IMR-90 (cell line): ENCODE results near the gene FAM53C. TPM values are rescaled to one million over a fixed set of nuclear protein-coding genes. Genes with fewer than 3 reads are reported as not detected.
A peak's percentile ranks its signal among the peaks of the same experiment; 100 is the strongest.

Source experiments
- ATAC-seq: fragments of 200-7000 bp; cut with Tn5 transposase; 2 replicates; pipeline ENCODE4 v1.9.1; 2020; ENCODE audit warnings: low read depth, mild to moderate bottlenecking, moderate library complexity
- BruUV-seq: library from RNA; stranded (reverse); fragments of 400-500 nt; replicated peaks from 2 replicates; lab custom pipeline; 2021; lab: Mats Ljungman, UMichigan
- CTCF ChIA-PET: fragments of 300-600 bp; formaldehyde crosslinking; extraction: SDS; loops from one replicate; lab custom pipeline; 2021; ENCODE audit warnings: antibody characterized with exemption; lab: Yijun Ruan, JAX
- POLR2A ChIA-PET: fragments of 300-600 bp; sonication (Branson Sonifier 250); formaldehyde crosslinking; loops from one replicate; lab custom pipeline; 2022; ENCODE audit warnings: antibody characterized with exemption; ENCODE audit not compliant: unreplicated experiment; lab: Charles Lee
- DNase-seq: peaks from one replicate; pipeline ENCODE4 v3.0.0; 2013
- H2AFZ ChIP-seq: replicated peaks from 2 replicates; pipeline ENCODE3; 2013; ENCODE audit warnings: low read length, mild to moderate bottlenecking; ENCODE audit not compliant: poor library complexity
- H2AK5ac ChIP-seq: 2 replicates; pipeline ENCODE4 v1.6.1; 2013; ENCODE audit warnings: low read depth, low read length, inconsistent platforms
- H2AK9ac ChIP-seq: replicated peaks from 2 replicates; pipeline ENCODE3; 2013; ENCODE audit warnings: mild to moderate bottlenecking, low read depth, low read length, moderate library complexity; ENCODE audit not compliant: poor library complexity
- H2BK120ac ChIP-seq: 2 replicates; pipeline ENCODE4 v1.6.1; 2013; ENCODE audit warnings: low read depth, low read length, inconsistent platforms
- H2BK15ac ChIP-seq: 3 replicates; pipeline ENCODE4 v1.6.1; 2013; ENCODE audit warnings: low read depth, low read length, inconsistent platforms
- H2BK20ac ChIP-seq: 2 replicates; pipeline ENCODE4 v1.6.1; 2013; ENCODE audit warnings: low read depth, mild to moderate bottlenecking, inconsistent platforms, low read length, moderate library complexity
- H2BK5ac ChIP-seq: 2 replicates; pipeline ENCODE4 v1.6.1; 2013; ENCODE audit warnings: mild to moderate bottlenecking, low read depth, low read length, inconsistent platforms; ENCODE audit not compliant: poor library complexity, severe bottlenecking
- H3K14ac ChIP-seq: replicated peaks from 2 replicates; pipeline ENCODE4 v1.6.1; 2013; ENCODE audit warnings: low read depth, low read length, inconsistent platforms
- H3K18ac ChIP-seq: 2 replicates; pipeline ENCODE4 v1.6.1; 2013; ENCODE audit warnings: low read depth, low read length, control low read depth
- H3K23ac ChIP-seq: 2 replicates; pipeline ENCODE4 v1.6.1; 2013; ENCODE audit warnings: low read depth, low read length, inconsistent platforms
- H3K27ac ChIP-seq: 2 replicates; pipeline ENCODE4 v1.5.1; 2013; ENCODE audit warnings: mild to moderate bottlenecking, control low read depth, low read length; ENCODE audit not compliant: insufficient read depth
- H3K27me3 ChIP-seq: 2 replicates; pipeline ENCODE4 v1.6.1; 2013; ENCODE audit warnings: low read length; ENCODE audit not compliant: control insufficient read depth, insufficient read depth
- H3K36me3 ChIP-seq: 2 replicates; pipeline ENCODE4 v1.6.1; 2013; ENCODE audit warnings: low read length, mixed read lengths; ENCODE audit not compliant: control insufficient read depth, insufficient read depth
- H3K4ac ChIP-seq: 2 replicates; pipeline ENCODE4 v1.6.1; 2013; ENCODE audit warnings: low read depth, low read length, inconsistent platforms
- H3K4me1 ChIP-seq: 2 replicates; pipeline ENCODE4 v1.6.1; 2013; ENCODE audit warnings: low read length, mixed read lengths; ENCODE audit not compliant: control insufficient read depth, insufficient read depth
- H3K4me2 ChIP-seq: 2 replicates; pipeline ENCODE4 v1.6.1; 2013; ENCODE audit warnings: low read depth, mild to moderate bottlenecking, control low read depth, low read length, moderate library complexity
- H3K4me3 ChIP-seq: 2 replicates; pipeline ENCODE4 v1.5.1; 2013; ENCODE audit warnings: low read depth, mild to moderate bottlenecking, control low read depth, low read length, moderate library complexity; ENCODE audit not compliant: insufficient read depth
- H3K56ac ChIP-seq: 2 replicates; pipeline ENCODE4 v1.6.1; 2013; ENCODE audit warnings: low read length, inconsistent platforms; ENCODE audit not compliant: insufficient read depth; ENCODE audit errors: extremely low read depth
- H3K79me1 ChIP-seq, 2 experiments: 2 replicates each; pipeline ENCODE4 v1.6.1; 2013; ENCODE audit warnings: low read length in 2 of 2, inconsistent platforms in 1 of 2, low read depth in 1 of 2
- H3K9ac ChIP-seq: 2 replicates; pipeline ENCODE4 v1.6.1; 2013; ENCODE audit warnings: low read depth, low read length, control low read depth
- H3K9me1 ChIP-seq: 2 replicates; pipeline ENCODE4 v1.6.1; 2013; ENCODE audit warnings: low read length, inconsistent platforms; ENCODE audit not compliant: insufficient read depth
- H3K9me3 ChIP-seq: 2 replicates; pipeline ENCODE4 v1.6.1; 2013; ENCODE audit warnings: low read length; ENCODE audit not compliant: control insufficient read depth, insufficient read depth
- H4K20me1 ChIP-seq: 2 replicates; pipeline ENCODE4 v1.6.1; 2013; ENCODE audit warnings: low read length, inconsistent platforms; ENCODE audit not compliant: insufficient read depth
- H4K5ac ChIP-seq: 2 replicates; pipeline ENCODE4 v1.6.1; 2013; ENCODE audit warnings: mild to moderate bottlenecking, low read depth, low read length, control low read depth
- H4K8ac ChIP-seq, 2 experiments: 2 replicates each; pipeline ENCODE4 v1.6.1; 2013; ENCODE audit warnings: low read depth in 2 of 2, low read length in 2 of 2, control low read depth in 1 of 2, inconsistent platforms in 1 of 2
- H4K91ac ChIP-seq: 2 replicates; pipeline ENCODE4 v1.6.1; 2013; ENCODE audit warnings: low read depth, low read length, inconsistent platforms; ENCODE audit not compliant: insufficient read depth
- BHLHE40 ChIP-seq: fragments of 150-350 bp; IDR thresholded peaks from 2 replicates; pipeline ENCODE4 v1.6.1; 2016; ENCODE audit warnings: mild to moderate bottlenecking, low read depth, low read length
- CEBPB ChIP-seq: IDR thresholded peaks from 2 replicates; pipeline ENCODE4 v1.6.1; 2012; ENCODE audit warnings: low read depth, low read length, improper control_type of control experiment
- CHD1 ChIP-seq: IDR thresholded peaks from 2 replicates; pipeline ENCODE4 v1.6.1; 2012; ENCODE audit warnings: low read depth, low read length, improper control_type of control experiment
- ELK1 ChIP-seq: fragments of 150-350 bp; IDR thresholded peaks from 2 replicates; pipeline ENCODE4 v1.6.1; 2016; ENCODE audit warnings: low read depth, mild to moderate bottlenecking, low read length, moderate library complexity, borderline replicate concordance
- FOS ChIP-seq: fragments of 150-350 bp; IDR thresholded peaks from 2 replicates; pipeline ENCODE4 v1.6.1; 2016; ENCODE audit warnings: low read depth, low read length
- MAZ ChIP-seq: IDR thresholded peaks from 2 replicates; pipeline ENCODE4 v1.6.1; 2012; ENCODE audit warnings: low read depth, mild to moderate bottlenecking, low read length, improper control_type of control experiment, moderate library complexity, borderline replicate concordance
- NFE2L2 ChIP-seq: fragments of 150-350 bp; IDR thresholded peaks from 2 replicates; pipeline ENCODE4 v1.6.1; 2016; ENCODE audit warnings: low read depth, mild to moderate bottlenecking, low read length
- RAD21 ChIP-seq: IDR thresholded peaks from 2 replicates; pipeline ENCODE4 v1.6.1; 2012; ENCODE audit warnings: low read length, improper control_type of control experiment
- RCOR1 ChIP-seq: IDR thresholded peaks from 2 replicates; pipeline ENCODE4 v1.6.1; 2012; ENCODE audit warnings: mild to moderate bottlenecking, low read length, improper control_type of control experiment; ENCODE audit not compliant: insufficient replicate concordance
- RFX5 ChIP-seq: IDR thresholded peaks from 2 replicates; pipeline ENCODE4 v1.8.0; 2012; ENCODE audit warnings: low read depth, mild to moderate bottlenecking, low read length, moderate library complexity
- SMC3 ChIP-seq: fragments of 150-350 bp; IDR thresholded peaks from 2 replicates; pipeline ENCODE4 v1.6.1; 2016; ENCODE audit warnings: low read depth, mild to moderate bottlenecking, antibody characterized with exemption, low read length, moderate library complexity
- USF2 ChIP-seq: fragments of 150-350 bp; IDR thresholded peaks from 2 replicates; pipeline ENCODE4 v1.6.1; 2017; ENCODE audit warnings: mild to moderate bottlenecking, antibody characterized with exemption, low read length, low read depth
- WGBS, 2 experiments: methylation state at CpG; one replicate each; pipeline versions ENCODE4 v1.1.5 to v1.1.7; 2013; ENCODE audit warnings: missing lambda C conversion rate in 2 of 2; ENCODE audit not compliant: insufficient read length in 1 of 2; ENCODE audit errors: extremely low coverage in 2 of 2; 5-methylcytosine and 5-hydroxymethylcytosine counted together
- dilution Hi-C: fragments of 300-500 bp; cut with HindIII; formaldehyde crosslinking; loops from one replicate; pipeline ENCODE4 v1.14.3; 2018; ENCODE audit warnings: low sequenced_read_pairs; ENCODE audit not compliant: unreplicated experiment
- in situ Hi-C: fragments of 300-500 bp; cut with MboI; formaldehyde crosslinking; loops from 3 replicates; pipeline ENCODE4 v1.14.3; 2019; ENCODE audit warnings: low sequenced_read_pairs, inconsistent platforms, mixed read lengths
- intact Hi-C: fragments of 100-400 bp; cut with micrococcal nuclease; formaldehyde crosslinking; loops from 2 replicates; pipeline ENCODE4 v1.10.0; 2022
- polyA plus RNA-seq, 3 experiments: library from polyadenylated mRNA; depleted of rRNA; stranded (reverse); fragments of >200 nt; gene quantifications; 2 replicates each; pipeline ENCODE4 v1.2.3, GENCODE V29; 2012; ENCODE audit warnings: low replicate concordance in 1 of 3
- total RNA-seq: library from RNA; depleted of rRNA; stranded (reverse); fragments of >200 nt; gene quantifications from 2 replicates; pipeline ENCODE4 v1.2.3, GENCODE V29; 2012
- TF ChIP-seq, protein P1 (sequence below): conservative IDR thresholded peaks from 2 replicates; pipeline ENCODE4 v1.5.1; 2012; ENCODE audit warnings: mild to moderate bottlenecking, low read depth, low read length, improper control_type of control experiment

FAM53C gene
- total and polyA plus RNA-seq, 2 of the 4 experiments (the other 2 are of a cell fraction) = 21.5 to 25.6 TPM

DNA sequence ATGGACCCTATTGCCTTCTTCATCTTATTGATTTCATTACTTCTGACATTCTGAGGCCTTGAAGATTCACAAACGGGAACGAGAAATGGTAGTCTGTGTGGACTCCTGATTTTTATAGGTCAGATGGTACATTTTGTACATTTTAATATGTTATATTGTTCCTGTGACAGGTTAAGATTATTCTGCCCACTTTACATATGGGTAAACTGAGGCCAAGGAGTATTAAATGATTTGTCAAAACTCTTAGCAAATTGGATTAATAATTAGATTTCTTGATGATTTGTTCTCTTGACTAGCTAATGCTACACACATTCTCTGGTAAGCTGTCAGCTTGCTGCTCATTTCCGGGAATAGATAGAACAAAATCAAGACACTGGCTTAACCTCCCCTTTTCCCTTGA is 1.9 kb downstream of the FAM53C start:
- Histone ChIP-seq H2BK5ac (no peak overlapping the region), H2BK20ac (no peak overlapping the region), H3K23ac (peak overlapping the region; percentile 48; the same call in 1 of the 2 replicates), H2AK5ac (no peak overlapping the region), H4K91ac (no peak overlapping the region), H3K4me1 (peaks cover 3% of the 10 kb centered on the region), H3K9me1 (peaks cover 18% of the 10 kb centered on the region), H2BK15ac (no peak overlapping the region), H3K4me3 (no peak overlapping the region), H3K36me3 (peaks cover 21% of the 10 kb centered on the region), H4K5ac (no peak overlapping the region), H4K20me1 (peaks cover 37% of the 10 kb centered on the region), H3K27me3 (no peaks in the 10 kb centered on the region), H3K27ac (no peak overlapping the region), H3K79me1 (peaks cover 14 to 51% of the 10 kb centered on the region in 2 experiments), H3K14ac (no peak overlapping the region), H3K4me2 (peak overlapping the region; percentile 52), H3K18ac (no peak overlapping the region), H2BK120ac (no peak overlapping the region), H2AFZ (no peak overlapping the region), H3K4ac (no peak overlapping the region), H2AK9ac (no peak overlapping the region), H3K9ac (no peak overlapping the region), H4K8ac (no peak overlapping the region), H3K9me3 (no peaks in the 10 kb centered on the region), H3K56ac (no peak overlapping the region)
- ATAC-seq (no peak), DNase-seq (no peak)
- in situ Hi-C loops (no loop called here), dilution Hi-C loops (no loop called here), intact Hi-C loops (no loop called here)
- WGBS, 2 experiments = no CpG with 5 or more reads among the region's 3 CpGs
- no TSS peak for BruUV-seq
- POLR2A ChIA-PET = interaction anchor here (1.0 kb wide), 1 partner anchor 9 kb away, joined by 7 read pairs; no protein-coding TSS in a partner anchor
- TF ChIP-seq USF2 (no peak), NFE2L2 (no peak), SMC3 (no peak), RCOR1 (no peak), MAZ (no peak), ELK1 (no peak), BHLHE40 (no peak), RFX5 (no peak), RAD21 (no peak), CEBPB (no peak), FOS (no peak), CHD1 (no peak)
- TF ChIP-seq, protein P1, sequence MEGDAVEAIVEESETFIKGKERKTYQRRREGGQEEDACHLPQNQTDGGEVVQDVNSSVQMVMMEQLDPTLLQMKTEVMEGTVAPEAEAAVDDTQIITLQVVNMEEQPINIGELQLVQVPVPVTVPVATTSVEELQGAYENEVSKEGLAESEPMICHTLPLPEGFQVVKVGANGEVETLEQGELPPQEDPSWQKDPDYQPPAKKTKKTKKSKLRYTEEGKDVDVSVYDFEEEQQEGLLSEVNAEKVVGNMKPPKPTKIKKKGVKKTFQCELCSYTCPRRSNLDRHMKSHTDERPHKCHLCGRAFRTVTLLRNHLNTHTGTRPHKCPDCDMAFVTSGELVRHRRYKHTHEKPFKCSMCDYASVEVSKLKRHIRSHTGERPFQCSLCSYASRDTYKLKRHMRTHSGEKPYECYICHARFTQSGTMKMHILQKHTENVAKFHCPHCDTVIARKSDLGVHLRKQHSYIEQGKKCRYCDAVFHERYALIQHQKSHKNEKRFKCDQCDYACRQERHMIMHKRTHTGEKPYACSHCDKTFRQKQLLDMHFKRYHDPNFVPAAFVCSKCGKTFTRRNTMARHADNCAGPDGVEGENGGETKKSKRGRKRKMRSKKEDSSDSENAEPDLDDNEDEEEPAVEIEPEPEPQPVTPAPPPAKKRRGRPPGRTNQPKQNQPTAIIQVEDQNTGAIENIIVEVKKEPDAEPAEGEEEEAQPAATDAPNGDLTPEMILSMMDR = no peak
- CTCF ChIA-PET = interaction anchor here (1.0 to 1.7 kb wide), 2 partner anchors 12 to 13 kb away, joined by 4 to 7 read pairs; partner anchors contain the start of gene KDM3B
